WTC11 (cell line): ENCODE results near the gene LRRC18.

Experiments used
- E2F1 ChIP-seq: sonication (generic); formaldehyde crosslinking; IDR thresholded peaks from 2 replicates; pipeline ENCODE4 v1.8.0; 2022; ENCODE audit warnings: mild to moderate bottlenecking, missing genetic modification reagents
- FOXK1 ChIP-seq: sonication (generic); formaldehyde crosslinking; IDR thresholded peaks from 2 replicates; pipeline ENCODE4 v1.8.0; 2022; ENCODE audit warnings: mild to moderate bottlenecking, moderate library complexity, missing genetic modification reagents
- JUN ChIP-seq: sonication (generic); formaldehyde crosslinking; IDR thresholded peaks from 2 replicates; pipeline ENCODE4 v1.8.0; 2023; ENCODE audit warnings: mild to moderate bottlenecking, missing genetic modification reagents
- PREB ChIP-seq: sonication (generic); formaldehyde crosslinking; IDR thresholded peaks from 2 replicates; pipeline ENCODE4 v1.8.1; 2022; ENCODE audit warnings: mild to moderate bottlenecking, missing genetic modification reagents, moderate library complexity, borderline replicate concordance
- ZNF219 ChIP-seq: sonication (generic); formaldehyde crosslinking; IDR thresholded peaks from 2 replicates; pipeline ENCODE4 v1.8.0; 2023; ENCODE audit warnings: missing genetic modification reagents, mild to moderate bottlenecking, borderline replicate concordance

GRCh38 chr10:48901319-48901718 lies 38.3 kb downstream of the LRRC18 start:
- TF ChIP-seq JUN (no peak), ZNF219 (CRISPR knock-in tag) (no peak), FOXK1 (CRISPR knock-in tag) (no peak), E2F1 (CRISPR knock-in tag) (no peak), PREB (CRISPR knock-in tag) (no peak)
